ENCODE data around the gene SYT8.
"Not testable (repeated sequence)": the region's sequence is repeated elsewhere in the genome, so short reads cannot be mapped to it uniquely, and the experiment has no call there.

Gene SYT8

DNA sequence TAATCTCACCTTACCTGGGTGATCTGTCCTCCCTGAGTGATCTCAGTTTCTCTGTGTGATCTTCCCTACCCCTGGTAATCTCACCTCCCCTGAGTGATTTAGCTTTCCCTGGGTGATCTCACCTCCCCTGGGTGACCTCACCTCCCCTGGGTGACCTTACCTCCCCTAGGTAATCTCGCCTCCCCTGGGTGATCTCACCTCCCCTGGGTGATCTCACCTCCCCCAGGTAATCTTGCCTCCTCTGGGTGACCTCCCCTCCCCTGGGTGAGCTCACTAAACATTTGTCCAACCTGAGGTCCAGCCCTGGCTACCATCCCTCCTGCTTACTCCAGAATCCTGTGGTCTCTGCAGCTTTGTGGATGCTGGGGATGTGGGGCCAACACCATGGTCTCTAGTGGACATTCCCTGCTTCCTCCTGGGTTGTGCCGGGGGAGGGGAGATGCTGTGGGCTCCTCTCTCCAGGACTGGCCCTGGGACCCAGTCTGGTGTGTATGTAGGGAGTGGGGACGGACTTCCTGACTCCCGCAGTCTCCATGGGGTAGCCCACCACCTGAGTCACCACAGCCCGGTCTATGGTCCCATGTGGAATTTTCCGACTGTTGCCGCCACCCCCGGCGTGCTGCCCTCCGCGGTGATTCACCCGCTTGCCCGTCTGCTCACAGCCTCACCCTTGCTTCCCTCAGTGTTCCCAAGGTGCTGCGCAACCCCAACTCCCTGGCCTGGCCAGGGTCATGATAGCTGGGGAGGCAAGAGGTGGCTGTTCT, 28.0 kb downstream of the SYT8 start:
- DNase-seq: no peak

DNA sequence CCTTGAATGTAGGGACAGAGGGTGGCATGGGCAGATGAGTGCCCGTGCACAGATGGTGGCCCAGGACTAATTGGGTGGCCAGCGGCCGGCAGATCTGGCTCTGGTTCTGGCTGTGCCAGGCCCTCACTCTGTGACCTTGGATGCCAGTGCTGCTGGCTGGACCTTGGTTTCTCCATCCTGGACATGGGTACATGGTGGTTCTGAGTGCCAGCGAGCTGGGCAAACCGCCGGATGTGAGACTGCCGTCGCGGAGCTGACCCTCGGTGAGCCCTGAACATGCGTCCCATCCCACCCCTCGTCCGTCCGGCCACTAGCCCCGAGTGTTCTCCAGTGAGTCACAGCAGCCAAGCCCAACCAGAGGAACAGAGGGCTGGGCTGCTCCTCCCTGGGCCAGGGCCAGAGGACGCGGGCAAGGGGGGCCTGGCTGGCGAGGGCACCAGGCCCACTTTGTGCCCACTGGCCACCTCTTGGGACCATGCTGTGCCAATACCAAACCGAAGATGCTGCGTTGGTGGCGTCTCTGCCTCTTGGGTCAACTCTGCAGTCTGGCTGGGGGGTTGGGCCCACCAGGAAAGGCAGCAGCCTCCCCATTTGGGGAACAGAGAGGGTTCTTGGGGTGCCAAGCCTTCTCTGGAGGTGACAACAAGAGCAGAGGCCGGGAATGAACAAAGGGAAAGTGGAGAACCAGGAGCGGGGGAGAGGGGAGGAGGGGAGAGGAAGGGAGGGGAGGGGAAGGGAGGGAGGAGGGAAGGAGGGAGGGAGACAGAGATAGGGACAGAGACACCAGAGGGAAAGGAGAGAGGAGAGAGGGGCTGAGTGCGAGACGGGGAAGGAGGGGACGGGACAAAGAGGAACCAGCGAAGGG, 28.8 kb downstream of the SYT8 start:
- DNase-seq: no peak

DNA sequence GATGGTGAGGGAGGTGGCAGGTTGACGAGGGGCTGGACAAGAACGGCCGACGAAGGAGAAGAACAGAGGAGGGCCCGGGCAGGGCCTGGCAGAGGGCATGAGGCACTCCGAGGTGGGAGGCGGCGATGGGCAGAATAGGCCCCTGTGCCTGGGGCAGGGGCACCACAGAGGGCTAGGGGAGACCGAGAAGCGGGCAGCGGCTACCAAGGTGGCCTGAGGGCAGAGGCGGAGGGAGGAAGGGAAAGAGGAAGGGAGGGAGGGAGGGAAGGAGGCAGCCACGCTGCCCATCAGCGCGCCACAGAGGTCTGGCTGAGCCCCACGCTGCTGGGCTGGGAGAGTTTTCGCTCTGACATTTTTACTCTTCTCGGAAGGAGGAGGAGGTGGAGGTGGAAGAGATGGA, 29.4 kb downstream of the SYT8 start:
- DNase-seq: no peak

DNA sequence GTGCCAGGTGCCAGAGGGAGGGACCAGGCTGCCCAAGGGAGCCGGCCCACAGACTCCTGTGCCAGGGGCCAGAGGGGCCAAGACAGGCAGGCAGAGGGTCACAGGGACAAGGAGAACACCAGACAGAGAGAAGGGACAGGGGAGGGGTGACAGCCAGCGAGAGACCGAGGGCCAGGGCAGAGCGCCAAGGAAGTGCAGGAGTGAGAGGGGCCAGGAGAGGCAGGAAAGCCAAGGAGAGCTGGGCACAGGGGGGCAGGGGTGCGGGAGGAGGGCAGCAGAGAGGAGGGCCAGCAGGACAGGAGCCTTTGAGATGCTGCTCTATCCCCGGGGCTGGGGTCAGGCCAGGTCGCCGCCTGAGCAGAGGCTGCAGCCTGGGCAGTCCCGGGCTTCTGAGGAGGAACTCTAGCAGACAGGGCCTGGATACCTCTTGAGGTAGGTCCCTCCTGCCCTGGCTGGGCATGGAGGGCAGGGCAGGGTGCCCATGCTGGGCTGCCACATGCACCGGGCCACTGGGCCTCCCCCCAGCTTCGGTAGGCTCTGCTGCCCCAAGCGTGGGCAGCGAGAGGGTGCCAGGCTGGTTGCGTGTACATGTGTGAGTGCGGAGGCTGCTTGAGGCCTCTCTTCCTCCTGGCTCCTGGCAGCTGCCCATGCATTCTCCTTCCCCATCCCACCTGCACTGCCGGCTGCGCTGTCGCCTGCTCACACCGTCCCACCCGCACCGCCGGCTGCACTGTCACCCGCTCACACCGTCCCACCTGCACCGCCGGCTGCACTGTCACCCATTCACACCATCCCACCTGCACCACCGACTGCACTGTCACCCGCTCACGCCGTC, 30.3 kb downstream of the SYT8 start:
- no peak for DNase-seq

DNA sequence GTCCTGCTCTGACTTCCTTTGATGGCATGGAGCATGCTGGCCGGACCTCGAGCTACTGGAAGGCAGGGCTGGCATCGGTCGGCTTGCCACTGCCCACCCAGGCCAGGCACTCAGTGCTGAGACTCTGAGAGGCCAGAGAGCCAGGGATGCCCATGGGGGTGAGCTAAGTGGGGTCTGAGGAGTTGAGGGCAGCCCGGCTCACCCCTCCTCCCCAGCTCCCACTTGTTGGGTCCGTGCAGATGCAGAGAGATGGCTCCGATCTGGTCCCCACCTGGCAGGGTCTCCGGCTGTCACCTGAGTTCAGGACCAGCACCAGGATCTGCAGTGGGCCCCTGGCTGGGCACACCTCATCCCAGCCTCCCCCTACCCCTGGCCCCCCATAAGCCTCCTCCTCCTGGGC, 31.4 kb downstream of the SYT8 start:
- DNase-seq: no peak

DNA sequence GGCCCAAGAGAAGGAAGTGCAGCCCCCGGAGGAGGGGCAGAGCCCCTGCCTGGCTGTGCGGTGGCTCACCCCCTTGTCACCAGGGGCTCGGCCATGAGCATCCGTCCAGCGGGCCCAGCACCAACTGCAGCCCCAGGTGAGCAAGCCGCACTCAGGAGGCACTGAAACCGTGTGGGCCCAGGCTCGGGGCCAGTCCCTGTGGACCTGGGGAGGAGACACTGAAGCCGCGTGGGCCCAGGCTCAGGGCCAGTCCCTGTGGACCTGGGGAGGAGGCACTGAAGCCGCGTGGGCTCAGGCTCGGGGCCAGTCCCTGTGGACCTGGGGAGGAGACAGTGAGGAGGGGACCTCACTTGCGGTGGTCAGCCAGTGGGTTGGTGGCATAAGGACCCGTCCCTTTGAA, 32.0 kb downstream of the SYT8 start:
- DNase-seq: no peak

DNA sequence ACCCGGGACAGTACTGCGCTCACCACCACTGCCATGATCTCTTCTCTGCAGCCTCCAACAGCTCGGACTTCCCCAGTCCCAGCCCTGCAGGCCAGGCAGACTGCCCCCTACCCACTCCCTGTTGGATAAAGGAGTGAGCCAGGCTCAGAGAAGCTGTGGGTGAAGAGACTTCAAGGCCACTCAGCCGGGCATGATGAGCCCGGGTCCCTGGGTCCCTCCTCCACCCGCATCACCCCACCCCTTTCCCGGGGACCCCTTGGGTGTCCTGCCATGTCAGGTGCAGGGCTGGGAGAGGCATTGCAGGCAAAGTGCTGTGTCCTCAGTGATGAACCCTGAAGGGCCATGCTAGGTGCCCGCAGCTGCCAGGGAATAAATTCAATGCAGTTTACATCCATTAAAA, 32.6 kb downstream of the SYT8 start:
- no peak for DNase-seq

DNA sequence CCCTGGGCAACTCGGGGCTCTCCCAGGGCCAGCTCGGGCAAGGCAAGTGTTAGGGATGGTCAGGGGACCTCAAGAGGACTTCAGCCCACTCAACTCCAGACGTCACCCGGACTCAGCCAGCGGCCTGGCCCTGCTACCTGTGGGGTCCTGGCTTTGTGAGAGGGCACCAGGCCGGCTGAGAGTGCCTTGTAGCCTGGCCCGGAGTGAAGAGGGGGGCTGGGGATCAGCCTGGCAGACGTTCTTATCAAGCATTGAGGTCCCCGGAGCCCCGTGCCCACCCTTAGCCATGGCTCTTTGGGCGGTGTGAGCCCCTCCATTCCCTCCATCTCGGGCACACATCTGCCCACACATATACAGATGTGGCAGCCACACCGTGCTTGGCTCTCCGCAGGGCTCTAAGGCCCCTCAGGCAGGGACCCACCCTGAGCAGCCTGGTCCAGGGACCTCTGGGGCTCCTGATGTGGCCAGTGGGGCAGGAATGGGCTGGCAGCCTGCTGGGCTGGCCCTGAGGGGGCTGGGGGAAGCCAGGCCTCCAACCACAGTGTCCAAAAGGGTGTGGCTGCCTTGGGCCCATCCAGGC, 33.4 kb downstream of the SYT8 start:
- no peak for DNase-seq

DNA sequence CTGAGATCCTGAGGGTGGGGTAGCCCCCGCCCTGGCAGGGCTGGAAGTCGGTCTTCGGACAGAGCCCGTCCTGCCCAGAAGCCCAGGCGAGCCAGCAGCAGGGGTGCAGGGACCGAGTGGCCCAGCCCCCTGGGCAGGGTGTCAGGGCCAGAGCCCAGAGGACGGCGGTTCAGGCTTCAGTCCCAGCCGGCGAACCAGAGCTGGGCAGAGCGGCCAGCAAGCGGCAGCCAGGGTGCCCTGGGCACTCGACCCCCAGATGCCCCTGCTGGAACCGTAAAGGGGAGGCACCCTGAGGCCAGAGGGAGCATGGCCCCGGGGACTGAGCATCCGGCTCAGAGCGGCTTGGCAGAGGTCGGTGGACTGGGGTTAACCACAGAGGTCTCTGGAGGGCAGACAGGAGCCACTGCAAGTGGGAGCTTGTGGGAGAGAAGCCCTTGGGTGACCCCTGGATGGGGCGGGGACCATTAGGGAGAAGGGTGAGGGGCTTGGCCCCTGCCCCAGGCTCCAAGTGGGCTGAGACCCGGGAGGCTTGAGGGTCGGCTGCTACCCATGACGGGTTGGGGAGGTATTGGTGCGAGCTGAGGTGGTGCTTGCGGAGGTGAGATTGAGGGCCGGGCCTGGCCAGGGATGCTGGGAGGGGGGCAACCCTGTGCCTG, 34.0 kb downstream of the SYT8 start:
- DNase-seq: no peak

DNA sequence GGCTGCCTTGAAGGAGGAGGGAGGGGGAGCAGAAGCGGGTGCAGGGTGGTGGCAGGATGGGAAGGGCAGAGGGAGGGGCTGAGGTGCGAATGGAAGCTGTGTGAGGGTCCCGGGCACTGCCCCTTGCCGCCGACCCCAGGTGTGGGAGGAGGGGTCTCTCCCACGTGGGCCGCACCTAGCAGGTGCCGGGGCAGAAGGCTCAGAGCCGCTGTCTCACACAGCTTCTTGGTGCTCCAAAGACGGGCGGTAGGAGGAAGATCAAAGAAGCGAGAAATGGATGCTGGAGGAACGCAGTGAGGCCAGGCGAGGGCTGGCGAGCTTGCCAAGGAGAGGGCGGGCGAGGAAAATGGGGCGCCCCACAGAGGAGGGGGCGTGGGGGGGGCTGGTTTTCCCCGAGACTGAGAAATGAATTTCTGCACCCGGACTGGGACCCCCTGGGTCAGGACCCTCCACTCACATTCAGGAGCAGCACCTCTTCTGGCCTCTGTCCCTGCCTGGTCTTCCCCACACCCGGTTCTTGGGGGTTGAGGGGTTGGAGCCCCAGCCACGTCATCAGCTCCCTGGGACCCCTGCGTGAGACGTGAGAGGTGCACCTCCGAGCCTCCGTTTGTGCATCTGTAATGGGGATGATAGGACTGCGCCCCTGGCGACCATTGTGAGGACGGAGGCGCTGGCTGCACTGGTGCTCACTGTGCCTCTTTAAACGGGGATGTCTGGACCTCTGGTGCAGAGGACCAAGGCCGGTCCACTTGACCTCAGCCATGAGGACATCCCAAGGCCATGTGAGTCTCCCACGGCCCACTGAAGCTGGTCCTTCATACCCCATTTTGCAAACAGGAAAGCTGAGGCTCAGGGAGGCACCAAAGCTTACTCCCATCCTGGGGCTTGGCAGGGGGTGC, 34.9 kb downstream of the SYT8 start:
- no peak for DNase-seq

DNA sequence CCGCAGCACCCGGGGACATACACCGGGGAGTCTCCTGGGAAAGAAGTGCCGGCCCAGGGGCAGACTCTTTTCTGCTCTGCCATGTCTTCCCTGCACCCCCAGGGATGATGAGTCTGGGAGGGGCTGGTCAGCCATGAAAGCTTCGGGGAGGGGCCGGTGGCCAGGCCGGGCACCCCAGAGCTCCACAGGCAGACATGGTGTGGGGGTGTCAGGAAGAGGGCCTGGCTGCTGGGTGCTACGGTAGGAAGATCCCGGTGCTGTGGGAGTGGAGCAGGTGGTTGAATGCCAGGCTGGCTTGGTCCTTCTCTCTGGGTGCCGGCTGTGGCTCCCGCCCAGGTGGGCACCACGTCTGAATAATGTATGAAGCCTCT, 35.5 kb downstream of the SYT8 start:
- no peak for DNase-seq

DNA sequence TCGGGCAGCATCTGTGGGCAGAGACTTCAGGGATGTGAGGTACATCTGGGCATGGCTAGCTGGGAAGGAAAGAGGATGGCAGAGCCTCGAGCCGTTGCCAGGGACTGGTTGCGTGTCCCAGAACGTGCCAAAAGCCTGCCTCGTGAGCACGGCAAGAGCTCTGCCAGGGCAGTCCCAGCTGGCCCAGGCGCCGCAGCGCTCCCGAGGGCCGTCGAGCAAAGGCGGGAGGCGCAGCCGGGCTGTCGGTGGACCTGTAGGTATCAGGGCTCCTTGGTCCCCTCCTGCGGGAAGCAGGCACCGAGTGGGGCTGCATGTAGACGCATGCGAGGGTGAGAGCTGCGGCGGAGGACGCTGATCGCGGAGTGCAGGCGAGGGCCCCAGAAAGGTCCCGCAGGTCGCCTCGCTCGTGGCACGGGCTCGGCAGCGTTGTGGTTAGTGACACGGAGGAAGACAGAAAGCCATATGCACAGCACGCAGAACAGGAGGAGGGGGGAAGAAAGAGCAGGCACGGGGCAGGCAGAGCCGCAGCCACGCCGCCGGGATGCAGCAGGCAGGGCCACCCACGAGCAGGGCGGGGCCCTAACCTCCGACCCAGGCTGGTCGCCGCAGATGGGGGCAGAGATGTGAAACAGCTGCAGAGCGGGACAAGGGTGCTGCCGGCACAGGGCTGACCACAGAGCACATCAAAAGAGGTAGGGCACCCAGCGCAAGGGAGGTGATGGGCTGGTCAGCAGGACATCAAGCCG, 36.1 kb downstream of the SYT8 start:
- DNase-seq: no peak

DNA sequence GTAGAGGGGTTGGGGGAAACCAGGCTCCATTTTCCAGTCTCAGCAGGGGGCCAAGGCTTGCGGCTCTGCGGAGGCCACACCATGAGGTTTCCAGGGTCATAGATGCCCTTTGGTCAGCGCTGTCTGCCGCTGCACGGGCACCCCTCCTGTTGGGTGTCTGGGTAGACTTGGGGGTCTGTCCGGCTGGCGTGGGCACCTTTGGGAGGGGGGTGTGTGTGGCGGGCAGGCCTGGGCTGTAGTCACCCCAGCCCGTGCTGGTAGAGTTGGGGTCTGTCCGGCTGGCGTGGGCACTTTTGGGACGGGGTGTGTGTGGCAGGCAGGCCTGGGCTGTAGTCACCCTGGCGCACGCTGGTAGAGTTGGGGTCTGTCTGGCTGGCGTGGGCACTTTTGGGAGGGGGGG, 36.7 kb downstream of the SYT8 start:
- no peak for DNase-seq

DNA sequence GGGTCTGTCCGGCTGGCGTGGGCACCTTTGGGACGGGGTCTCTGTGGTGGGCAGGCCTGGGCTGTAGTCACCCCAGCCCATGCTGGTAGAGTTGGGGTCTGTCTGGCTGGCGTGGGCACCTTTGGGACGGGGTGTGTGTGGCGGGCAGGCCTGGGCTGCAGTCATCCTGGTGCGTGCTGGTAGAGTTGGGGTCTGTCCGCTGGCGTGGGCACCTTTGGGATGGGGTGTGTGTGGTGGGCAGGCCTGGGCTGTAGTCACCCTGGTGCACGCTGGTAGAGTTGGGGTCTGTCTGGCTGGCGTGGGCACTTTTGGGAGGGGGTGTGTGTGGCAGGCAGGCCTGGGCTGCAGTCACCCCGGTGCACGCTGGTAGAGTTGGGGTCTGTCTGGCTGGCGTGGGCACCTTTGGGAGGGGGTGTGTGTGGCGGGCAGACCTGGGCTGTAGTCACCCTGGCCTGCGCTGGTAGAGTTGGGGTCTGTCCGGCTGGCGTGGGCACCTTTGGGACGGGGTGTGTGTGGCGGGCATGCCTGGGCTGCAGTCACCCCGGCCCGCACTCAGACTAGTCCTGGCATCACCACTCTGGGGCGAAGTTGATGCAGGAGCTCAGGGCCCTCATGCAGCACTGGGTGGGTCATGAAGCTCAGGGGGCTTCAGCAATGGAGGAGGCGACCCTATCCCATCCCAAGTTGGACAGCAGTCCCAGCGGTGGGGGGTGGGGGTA, 37.6 kb downstream of the SYT8 start:
- DNase-seq: no peak

DNA sequence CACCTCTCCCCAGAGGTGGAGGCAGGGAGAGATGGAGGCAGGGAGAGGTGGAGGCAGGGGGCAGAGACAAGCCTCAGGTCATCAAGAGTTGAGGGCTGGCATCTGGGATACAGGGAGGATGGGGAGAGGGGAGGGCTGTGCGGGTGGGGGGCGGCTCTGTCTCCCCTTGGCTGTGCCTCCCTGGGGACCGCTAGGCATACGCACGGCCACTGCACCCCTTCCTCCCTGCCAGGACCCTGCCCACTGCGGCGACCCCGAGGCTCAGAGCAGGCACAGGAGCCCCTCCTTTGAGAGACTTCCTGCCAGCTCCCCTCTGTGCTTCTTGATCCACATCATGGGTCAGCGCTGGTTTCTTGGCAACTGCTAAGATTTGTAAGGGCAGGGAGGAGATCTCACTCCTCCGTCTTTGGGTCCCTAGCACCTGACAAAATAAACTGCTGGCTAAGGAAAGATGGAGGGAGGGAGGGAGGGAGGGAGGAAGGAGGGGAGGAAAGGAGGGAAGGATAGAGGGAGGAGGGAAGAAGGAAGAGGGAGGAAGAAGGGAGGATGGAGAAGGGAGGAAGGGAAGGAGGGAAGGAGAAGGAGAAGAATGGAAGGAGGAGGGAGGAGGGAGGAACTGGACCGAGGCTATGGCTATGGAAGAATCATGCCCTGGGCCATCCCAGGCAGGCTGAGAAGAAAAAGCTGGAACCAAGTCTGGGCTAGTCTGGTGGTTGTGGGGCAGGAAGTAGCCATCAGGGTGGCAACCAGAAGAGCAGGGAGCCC, 38.4 kb downstream of the SYT8 start:
- DNase-seq: no peak

DNA sequence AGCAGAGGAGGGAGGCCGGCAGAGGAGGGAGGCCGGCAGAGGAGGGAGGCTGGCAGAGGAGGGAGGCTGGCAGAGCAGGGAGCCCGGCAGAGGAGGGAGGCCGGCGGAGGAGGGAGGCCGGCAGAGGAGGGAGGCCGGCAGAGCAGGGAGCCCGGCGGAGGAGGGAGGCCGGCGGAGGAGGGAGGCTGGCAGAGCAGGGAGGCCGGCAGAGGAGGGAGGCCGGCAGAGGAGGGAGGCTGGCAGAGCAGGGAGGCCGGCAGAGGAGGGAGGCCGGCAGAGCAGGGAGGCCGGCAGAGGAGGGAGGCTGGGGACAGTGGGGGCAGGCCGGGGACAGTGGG, 39.0 kb downstream of the SYT8 start:
- not testable (repeated sequence) for DNase-seq

DNA sequence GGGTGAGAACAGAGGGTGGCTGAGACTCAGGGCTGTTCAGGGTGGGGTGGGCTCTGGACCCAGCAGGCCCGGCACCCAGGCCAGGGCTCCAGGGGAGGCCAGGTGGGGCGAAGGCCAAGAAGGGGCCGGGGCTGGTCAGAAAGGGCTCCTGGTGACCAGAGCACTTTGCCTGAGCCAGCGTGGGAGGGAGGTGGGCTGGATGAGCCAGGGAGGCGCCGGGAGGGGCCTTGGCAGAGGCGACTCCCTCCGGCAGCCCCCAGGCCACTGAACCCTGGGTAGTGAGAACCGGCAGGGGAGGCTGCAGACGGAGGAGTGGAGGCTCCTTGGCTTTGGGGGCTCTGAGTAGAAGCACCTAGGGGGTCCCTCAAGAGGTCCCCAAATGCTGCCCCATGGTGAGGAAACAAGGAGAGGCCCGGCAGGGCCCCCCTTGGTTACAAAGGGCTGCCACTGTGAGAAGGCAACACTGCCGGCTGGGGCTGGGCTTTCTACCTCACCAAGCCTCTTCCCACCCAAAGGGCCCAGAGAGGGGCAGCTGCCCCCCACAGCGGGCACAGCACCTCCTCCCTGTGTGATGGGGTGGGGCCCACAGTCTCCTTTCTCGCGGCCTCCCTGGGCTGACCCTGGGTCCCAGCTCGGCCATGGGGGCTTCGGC, 39.8 kb downstream of the SYT8 start:
- not testable (repeated sequence) for DNase-seq

DNA sequence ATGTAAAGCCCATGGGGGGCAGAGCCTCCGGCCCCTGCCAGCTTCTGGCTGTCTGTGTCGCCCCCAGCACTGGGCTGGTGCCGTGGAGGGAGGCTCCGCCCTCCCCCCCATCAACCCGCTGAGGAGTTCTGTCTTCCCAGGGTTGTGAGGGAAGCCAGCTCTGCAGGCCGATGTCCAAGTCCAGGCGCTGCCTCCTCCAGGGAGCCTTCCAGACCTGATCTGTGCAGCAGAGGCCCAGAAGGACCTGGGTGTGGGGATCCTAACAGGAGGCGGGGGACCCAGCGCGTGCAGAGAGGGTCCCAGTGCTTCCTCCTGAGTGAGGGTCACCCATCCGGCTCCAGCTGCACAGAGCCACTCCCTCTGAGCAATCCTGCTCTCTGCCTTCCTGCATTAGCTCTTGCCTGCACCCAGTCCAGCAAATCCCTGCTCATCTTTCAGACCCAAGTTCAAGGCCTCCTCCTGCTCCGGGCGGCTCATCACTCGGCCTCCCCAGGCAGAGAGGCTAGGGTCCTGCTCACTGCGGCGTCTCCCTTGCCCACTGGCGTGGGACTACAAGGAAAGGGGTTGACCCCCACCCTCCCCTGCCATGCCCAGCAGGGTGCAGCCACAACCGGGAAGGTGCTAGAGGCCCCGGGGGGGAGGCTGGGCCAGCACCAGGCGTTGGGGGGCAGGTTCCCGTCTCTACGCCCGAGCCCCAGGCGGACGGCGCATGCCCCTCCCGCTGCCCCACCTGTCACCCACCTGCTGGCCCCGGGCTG, 40.5 kb downstream of the SYT8 start:
- no peak for DNase-seq

Data from NK-92 treated with Interleukin-12 subunit alpha and Interleukin-12 subunit beta, amount 100 ng/mL, for 24 hours (cell line).